T-helper 2 cell (primary cell): ENCODE results near the gene EMP2.
"Not testable (repeated sequence)": the region's sequence is repeated elsewhere in the genome, so short reads cannot be mapped to it uniquely, and the experiment has no call there.

Source experiments
- DNase-seq, 5 experiments: peaks; one replicate each; pipeline versions ENCODE4 v3.0.0 to v3.0.0-alpha.2; 2012 to 2022

EMP2 gene

DNA sequence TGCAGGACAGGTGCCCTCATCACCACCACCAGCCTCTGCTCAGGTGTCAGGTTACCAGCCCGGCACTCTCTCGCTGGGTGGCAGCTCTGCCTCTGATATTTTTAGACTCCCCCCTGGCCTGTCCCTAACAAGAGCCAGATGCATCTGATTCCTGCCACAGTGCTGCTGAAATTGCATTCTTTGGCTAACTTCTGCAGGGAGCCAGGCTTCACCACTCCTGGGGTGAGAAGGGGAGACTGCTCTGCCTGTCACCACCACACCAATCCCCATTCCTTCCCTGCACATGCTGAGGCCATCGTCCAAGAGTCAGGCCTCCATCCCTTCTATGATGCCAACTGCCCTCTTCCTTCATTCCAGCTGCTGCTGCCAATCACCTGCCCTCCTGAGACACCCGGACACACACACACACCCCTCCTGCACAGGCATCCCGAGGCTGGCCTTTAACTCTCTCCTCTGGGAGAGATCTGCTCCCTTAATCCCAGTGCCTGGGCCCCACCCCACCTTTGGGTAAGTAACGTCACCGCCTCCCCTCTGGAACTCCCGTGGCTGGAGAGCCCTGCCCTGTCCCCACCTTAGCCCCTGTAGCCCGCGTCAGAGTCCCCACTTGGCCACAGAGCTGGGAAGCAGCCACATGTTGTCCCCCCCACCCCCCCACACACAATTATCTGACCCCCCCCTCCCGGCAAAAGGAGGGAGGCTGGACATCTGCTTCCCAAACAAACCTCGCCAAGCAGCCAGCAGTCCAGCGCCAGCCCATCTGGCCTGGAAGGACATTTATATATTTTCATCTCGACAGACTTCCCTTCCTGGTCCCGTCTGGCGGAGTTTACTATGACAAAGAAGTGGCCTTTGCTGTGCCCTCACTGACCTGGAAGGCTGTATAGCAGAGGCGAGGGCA is 2.8 kb downstream of the EMP2 start:
- no peak for DNase-seq

DNA sequence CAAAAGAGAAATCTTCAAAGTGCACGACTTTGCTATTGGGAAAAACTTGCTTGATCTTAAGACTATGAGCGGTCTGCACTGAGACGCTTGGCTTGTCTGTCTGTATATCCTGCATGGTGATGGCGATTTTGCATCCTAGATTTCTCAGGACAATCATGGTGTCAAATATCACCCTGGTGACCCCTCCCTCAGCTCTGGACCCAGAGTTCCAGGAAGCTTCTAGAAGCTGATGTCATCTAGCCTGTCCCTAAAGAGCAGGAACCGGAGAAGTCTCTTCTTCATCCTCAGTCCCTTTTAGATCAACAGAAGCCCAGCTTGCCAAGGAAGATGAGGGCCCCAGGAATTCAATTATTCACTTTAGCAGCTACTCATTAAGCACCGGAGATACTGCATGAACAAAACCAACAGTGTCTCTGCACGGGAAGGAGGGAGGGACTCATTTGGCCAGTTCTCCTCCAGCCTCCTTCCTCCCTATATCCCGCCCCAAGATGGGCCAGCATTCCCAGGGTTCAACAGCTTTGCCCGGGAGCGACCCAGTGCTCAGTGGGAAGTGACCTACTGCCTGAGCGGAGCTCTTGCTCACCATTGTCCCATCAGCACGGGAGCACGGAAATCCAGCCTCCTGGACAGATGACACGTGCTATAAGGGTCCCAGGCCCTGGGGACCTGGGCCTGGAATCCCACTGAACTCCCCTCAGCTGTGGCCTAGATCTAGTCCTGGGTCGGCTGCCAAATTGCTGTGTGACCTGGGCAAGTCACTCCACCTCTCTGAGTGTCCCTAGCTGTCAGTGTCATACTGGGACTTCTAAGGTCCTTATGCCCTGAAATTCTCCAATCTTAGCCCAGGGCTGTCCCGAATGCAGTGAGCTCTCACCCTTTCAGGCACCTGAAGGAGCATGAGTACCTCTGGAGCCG is 3.8 kb downstream of the EMP2 start:
- no peak for DNase-seq

DNA sequence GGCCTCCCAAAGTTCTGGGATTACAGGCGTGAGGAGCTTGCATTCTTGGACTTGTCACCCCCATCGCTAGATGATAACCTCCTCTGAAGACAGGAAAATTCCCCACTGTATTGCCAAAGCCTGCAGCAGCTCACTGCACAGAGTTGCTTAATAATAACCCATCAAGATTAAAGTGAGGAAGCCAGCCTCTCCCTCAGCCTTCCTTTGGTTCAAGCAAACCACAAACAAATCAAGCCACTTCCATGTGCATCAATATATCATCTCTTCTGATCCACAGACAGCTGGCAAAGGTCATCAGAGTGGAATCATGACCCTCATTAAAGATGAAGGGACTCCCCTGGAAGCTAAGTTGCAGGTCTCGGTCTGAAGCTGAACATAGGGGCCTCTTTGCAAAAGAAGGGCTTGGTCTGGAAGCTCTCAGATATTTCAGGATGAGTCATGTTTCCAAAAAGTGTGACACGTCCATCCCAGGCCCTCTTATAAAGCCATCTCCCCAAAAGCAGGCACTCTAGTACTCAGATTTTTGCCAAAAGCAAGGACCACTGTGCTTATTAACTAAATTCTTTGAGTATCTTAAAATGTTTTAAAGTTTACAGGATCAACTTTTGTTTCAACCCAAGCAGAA is 4.8 kb downstream of the EMP2 start:
- DNase-seq = no peak

DNA sequence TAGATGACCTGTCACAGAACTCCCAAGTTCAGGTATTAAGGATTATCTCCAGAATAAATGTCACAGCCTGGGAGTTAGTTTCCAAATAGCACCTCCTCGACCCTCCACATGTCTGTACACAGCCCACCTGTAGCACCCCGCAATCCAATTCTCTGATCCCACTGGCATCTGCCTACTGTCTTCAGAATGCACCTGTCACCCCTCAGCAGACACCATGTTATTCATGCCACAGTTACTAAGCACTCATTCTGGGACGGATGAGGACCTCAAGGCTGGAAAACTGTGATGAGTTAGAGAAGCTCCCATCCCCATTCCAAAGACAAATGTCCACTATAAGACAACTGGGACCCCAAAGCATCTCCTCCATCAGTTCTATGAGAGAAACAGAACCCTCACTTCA is 7.8 kb downstream of the EMP2 start:
- DNase-seq = no peak

DNA sequence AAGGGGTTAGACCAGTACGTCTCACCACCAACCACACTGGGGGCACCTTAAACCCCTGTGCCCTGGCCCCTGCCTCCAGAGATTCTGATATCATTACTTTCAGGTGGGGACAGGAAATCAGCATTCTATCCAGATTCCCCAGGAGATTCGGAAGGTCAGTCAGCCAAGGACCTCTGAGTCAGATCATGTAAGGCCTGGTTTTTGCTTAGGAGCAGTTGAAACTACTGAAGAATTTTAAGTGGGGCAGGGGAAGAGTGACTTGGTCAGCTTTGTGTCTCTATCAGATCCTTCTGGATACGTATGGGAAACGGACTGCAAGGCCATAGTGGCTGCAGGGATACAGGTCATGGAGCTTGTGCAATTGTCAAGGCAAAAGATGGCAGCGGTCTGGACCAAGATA is 9.0 kb downstream of the EMP2 start:
- DNase-seq = no peak

DNA sequence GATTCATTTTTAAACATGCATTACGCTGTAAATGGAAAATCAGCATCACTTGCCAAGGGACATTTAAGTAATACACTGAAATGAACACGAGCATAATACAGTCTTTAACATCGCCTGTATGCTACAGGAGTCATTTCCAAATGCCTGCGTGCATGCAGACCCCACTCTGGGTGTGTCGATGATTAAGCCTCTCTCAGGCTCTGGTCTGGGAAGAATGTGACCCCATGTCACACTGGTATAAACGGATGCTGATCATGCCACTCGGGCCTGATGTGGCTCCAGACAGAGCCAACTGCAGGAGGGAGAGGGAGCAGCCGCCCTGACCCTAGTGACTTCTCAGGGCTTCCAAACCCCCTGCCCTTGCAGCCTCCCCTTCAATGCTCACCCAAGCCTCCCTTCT is 10.8 kb downstream of the EMP2 start:
- no peak for DNase-seq

DNA sequence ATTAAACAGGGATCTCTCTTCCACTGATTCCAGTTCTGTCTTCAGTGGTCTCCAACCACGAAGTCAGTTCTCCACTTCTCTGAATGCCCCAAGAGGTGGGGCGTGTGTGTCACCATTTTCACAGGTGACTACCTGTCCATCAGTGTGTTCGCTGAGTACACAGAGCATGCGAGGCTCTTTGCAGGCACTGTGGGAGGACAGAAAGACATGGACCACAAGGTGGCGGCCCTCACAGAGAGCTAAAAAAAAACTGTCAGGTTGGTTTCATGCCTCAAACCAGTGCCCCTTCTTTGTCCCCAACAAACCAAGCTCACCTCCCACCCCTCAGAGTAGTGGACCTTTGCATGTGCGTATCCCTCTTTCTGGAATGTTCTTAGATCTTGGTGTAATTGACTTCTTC is 13.8 kb downstream of the EMP2 start:
- no peak for DNase-seq

DNA sequence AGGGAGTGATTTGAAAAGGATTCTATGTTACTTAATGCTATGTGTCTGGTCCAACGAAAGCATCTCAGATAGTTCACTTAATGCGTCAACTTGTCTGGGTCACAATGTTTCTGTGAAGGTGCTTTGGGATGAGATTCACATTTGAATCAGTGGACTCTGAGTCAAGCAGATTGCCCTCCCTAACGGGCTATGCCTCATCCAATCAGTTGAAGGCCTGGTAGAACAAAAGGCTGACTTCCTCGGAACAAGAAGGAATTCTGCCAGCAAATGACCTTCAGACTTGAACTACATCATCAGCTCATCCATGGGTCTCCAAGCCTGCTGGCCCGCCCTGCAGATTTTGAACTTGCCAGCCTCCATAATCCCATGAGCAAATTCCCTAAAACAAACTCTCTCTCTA is 15.2 kb downstream of the EMP2 start:
- DNase-seq = no peak

DNA sequence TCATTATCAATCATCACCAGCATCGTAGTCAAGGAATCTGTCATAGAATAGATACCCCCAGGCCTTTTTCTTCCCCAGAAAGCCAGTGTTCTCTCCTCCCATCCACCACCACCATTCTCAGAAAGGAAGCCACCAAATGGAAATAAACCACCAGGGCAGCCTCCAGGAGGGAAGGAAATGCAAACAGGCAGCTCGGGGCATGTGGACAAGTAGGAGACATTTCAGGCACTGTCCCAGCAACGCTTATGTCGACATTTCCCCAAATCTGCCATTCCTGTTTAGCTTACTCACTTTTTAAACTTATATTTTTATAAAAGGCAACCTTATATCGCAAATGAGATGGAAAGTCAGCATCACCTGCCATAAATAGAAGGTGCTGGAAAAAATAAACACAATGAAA is 15.8 kb downstream of the EMP2 start:
- DNase-seq = no peak

DNA sequence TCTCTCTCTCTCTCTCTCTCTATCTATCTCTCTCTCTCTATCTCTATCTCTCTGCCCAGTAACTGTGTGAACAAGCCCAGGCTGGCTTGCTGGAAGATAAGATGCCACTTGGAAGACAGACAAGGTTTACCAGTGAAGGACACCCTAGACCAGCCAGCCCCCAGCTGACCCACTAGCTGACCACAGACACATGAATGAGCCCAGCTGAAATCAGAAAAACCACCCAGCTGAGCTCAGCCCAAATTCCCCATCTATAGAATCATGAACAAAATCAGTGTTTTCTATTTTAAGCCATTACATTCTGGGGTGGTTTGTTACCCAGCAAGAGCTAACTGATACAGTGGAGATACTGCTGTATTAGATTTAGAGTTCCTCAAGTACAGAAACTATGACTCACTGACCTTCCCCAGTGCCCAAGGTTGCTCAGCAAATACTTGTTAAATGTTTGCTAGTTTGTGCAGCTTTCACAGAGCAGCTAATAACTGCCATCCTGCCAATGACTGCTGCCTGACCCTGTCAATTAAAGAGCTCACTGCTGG is 18.0 kb downstream of the EMP2 start:
- no peak for DNase-seq

DNA sequence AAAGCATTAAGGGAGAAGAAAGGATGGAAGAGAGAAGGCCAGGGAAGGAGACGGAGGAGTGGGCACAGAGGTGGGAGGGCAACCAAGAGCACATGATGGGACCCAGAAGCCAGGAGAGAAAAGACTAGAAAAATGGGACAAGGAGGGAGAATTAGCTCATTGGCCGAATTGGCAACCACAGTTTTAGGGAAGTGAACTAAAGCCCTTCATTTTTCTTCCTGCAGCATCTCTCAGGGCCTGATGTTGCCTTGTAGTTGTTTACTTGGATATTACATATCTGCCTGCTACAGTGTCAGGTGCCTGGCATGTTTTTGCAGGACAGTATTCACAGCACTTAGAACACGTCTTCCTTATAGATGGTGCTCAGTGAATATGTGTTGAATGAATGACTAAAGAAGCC is 19.0 kb downstream of the EMP2 start:
- no peak for DNase-seq

DNA sequence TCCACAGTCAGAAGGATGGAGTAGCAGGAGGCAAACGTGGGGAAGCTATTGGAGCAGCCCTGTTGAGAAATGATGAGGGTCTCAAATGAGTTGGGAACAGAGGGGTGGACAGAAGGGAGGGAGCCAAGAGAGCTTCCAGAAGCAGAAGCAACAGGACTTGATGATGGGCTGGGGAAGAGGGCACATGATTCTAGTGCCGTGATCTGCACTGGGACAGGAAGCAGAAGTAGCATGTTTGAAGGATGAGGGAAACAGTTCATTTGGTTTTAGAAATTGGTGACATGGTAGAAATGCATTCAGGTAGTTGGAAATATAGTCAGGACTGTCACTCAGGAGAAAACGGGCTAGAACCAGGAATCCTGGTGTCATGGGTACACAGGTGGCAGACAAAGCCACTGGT is 19.4 kb downstream of the EMP2 start:
- DNase-seq = no peak

DNA sequence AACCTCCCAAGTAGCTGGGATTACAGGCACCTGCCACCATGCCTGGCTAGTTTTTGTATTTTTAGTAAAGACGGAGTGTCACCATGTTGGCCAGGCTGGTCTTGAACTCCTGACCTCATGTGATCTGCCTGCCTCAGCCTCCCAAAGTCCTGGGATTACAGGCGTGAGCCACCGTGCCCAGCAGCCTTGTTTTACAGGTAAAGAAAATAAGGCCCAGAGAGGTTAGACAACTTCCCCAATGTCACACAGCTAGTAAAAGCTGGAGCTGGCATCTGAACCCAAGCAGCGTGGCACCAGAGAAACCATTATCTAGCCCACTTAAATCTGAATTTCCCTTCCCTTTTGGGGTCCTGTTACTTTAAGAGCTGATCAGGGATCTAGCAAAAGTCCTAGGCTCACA is 20.6 kb downstream of the EMP2 start:
- not testable (repeated sequence) for DNase-seq

DNA sequence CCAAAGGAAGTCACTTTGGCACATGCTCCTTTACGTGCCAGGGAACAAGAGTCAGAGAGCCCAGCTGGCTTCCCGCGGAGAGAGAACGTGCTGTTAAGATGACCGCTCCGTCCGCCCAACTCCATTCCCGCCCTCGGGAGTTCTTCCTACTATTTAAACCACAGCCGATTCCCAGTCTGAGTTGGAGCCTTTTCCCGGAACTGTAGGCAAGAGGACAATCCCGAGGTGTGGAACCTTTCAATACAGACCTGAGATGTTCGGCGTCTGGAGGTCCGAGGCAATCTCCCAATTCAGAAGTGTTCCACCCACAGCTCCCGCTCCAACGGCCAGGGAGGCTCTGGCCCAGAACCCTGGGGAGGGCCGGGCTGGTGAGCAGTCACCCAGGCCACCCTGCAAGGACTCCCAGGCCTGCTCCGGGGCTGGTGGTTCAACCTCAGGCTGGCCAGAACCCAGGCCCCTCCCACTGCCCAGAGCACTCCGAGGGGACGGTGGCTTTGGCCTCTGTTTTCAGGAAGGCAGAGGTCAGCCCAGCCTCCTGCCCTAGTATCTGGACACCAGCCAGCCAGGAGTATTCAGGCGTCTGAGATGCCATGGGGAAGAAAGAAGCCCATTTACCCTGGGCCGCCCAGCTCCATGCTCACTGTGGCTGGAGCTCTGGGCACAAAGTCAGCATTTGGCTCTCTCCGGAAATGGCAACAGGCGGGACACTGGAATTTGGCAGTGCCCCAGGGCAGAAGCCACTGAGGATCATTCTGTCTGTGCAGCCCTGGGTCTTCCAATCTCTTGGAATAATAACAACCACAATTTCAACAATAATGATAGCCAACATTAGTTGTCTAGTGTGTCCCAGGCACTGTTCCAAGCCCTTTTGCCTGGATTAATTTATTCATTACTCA is 21.4 kb downstream of the EMP2 start:
- no peak for DNase-seq

DNA sequence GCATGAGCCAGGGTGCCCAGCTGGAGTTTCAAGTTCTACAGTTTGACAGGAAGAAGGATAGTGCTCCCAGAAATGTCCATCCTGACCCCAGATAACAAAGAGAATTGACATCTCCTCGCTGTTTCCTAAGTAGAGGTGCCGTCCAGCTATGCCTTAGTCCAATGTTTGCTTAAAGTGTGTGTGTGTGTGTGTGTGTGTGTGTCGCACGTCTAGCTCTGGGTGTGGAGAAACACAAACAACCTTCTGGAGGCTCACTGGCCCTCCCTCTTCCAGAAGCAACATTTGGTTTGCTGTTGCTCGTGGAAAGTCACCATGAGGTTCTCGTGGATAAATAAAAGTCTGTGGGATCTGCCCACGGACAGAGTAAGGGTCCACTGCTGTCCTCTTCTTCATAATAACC is 22.1 kb downstream of the EMP2 start:
- no peak for DNase-seq

DNA sequence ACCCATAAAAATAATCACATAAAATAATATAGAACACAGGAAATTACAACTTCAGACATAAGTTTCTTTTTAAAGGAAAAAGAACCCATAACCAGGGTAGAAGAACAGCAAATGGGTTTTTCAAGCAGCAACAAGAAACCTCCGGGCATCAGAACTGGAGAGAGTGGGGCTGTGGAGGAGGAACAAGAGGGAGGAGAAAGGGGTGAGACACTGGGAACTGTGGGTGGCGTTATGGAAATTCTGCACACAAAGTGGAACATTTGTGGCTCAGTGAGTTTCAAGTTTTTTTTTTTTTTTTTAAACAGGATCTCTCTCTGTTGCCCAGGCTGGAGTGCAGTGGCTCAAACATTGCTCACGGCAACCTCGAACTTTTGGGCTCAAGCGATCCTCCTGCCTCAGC is 22.6 kb downstream of the EMP2 start:
- DNase-seq = no peak

DNA sequence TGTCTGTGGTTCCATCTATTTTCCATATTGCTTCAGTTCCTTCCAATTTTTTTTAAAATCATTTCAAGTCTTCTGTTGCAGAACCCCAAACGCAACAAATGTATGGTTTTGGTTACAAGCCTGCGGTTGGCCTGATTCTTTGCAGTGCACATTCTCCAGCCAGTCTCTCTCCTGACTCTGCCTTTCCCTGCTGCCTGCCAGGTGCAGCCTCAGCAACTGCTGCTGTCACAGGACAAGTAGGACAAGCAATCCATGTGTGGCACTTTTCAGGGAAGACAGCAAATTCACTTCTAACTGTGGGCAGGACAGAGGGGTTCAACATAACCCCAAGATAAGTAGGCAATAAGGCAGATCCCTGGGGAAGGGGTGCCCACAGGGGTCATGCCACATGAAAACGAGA is 24.2 kb downstream of the EMP2 start:
- no peak for DNase-seq

DNA sequence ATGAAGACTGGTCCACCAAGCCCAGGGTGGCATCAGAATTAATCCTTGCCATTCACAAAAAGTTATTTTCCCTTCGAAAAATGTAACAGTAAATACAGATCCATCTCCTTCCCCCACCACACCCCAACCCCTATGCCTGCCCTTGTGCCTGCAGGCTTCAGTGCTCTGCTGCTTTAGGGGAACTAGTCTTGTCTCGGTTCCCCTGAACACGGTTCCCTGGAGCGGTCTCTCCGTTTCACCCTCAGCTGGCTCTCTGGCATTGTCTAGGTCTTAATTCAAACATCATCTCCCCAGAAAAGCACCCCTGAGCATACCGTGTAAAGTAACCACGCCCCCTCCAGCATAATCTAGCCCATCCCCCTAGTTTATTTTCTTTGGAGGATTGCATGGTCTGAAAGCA is 25.8 kb downstream of the EMP2 start:
- no peak for DNase-seq

DNA sequence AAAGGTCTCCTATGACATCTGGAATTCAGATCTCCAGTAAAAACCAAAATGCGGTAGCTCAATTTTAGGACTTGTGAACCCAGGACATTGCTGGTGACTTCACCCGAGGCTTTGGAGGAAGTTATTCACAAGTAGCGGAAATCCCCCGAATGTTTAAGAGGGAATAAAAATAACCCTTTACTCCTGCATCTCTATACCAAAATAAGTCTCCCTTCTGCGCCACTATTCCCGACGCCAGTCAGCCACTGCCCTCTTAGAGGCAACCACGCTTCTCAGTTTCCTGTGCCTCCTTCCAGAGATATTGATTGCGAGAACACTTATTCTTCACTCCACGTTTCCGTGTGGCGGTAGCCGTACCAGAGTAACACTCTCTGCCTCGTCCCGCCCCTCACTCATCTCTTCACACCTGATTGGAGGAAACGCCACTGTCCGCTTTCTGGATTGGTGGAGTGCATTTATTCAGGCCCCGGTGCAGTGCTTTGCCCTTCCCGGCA is 27.4 kb downstream of the EMP2 start:
- peak in 4 of 5 experiments; percentile 7 to 62 (median 20) for DNase-seq

DNA sequence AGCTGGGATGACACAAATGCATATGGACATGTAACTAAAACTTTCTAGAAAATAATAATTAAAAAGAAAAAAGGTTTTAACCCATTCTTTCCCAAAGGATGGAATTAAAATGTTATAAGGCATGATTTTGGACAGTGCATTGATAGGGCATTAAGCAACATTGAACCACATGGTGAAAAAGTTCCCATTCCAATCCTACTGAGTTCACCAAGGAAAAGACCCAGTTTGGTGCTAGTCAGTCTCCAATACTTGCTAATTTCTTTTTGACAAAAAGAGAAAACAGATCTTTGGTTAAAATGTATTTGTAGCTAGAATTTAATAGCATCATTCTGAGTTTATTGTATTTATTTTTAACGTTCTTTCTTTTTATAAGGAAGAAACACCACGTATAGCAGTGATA is 28.1 kb downstream of the EMP2 start:
- no peak for DNase-seq

DNA sequence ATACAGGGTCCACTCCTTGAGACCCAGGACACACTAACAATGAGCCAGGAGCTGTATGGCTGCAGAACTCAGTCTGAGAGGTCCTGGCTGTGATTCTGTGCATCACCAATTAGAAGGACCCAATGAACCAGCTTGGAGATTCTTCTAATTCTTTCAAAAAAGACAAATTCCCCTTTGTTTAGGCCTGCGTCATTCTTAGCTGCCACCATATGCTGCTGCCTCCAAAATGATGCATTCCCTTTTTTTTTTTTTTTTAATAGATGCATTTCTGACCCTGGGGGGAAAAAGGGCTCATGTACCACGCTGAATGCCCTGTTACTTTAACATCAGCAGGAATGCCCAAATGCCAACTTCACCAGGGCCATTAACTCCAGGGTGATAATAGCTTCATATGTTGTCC is 28.5 kb downstream of the EMP2 start:
- DNase-seq = no peak

DNA sequence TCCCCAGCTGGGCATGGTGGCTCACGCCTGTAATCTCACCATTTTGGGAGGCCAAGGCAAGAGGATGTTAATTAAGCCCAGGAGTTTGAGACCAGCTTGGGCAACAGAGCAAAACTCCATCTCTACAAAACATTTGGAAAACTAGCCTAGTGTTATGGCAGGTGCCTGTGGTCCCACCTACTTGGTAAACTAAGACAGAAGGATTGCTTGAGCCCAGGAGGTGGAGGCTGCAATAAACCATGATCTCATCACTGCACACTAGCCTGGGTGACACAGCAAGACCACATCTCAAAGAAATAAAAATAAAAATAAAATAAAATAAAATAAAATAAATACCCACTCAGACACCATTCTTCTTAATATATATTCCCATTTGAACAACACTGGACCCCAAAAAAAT is 32.0 kb downstream of the EMP2 start:
- DNase-seq = no peak
